Activated CD8-positive, alpha-beta memory T cell treated with anti-CD3 and anti-CD28 coated beads, Interleukin-2, amount 10 ng/mL, durations not matched to agents 7 days and 5 days (primary cell): ENCODE results near the gene ZNF326. TPM values are rescaled to one million over a fixed set of nuclear protein-coding genes. Genes with fewer than 3 reads are reported as not detected.

Experiments
- total RNA-seq, 2 experiments: library from RNA; stranded (reverse); gene quantifications; one replicate each; pipeline ENCODE4 v1.2.3, GENCODE V29; 2021

The ZNF326 gene
- total RNA-seq, 2 experiments from 2014 or later = 16.3 to 19.9 TPM

Other genes starting within 250 kb of the ZNF326 start
- gene LRRC8D, start 174.1 kb upstream of the ZNF326 start, total RNA-seq = 10 to 100 TPM; 19.2 to 27.7 TPM